Measurements from ENCODE around the gene TMEM259.
A peak's percentile ranks its signal among the peaks of the same experiment; 100 is the strongest.

Gene TMEM259

DNA sequence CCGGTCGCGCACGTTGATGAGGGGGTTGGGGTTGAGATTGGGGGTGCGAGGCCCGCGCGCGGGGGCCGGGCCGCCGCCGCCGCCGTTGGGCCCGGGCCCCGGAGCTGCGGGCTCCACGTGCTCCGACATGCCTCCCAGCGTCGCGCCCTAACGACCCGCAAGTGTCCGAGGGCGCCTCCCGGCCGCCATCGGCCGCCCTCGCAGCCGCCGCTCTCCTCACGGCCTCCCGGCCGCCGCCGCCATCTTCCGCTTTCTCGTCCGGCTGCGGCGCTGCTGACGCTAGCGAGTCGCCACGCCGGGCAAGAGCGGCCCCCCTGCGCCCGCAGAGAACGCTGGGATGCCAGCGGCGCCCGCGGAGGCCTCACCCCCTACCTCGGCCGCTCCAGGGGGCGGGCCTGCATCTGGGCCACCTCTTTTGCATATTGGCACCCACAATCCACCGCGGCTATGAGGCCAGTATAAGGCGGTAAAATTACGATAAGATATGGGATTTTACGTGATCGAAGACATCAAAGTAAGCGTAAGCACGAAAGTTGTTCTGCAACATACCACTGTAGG is at the start of gene TMEM259:
TSS of gene TMEM259 (minus strand) at position 256 of the 558 bp plus-strand sequence. CDS start at position 129, 127 bp downstream.
- DNase-seq, result peak; percentile 99

DNA sequence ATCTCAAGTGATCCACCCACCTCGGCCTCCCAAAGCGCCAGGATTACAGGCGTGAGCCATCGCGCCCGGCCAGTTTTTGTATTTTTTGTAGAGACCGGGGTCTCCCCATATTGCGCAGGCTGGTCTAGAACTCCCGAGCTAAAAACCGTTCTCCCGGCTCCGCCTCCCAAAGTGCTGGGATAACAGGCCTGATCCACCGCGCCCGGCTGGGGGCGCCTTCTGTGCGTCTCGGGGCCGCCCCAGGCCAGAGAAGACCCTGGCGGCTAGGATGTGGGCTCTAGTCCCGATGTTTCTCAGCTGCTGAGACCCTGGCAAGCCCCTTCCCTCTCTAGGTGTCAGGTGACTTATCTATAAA is 49.6 kb upstream of the TMEM259 start:
- no peak for DNase-seq

DNA sequence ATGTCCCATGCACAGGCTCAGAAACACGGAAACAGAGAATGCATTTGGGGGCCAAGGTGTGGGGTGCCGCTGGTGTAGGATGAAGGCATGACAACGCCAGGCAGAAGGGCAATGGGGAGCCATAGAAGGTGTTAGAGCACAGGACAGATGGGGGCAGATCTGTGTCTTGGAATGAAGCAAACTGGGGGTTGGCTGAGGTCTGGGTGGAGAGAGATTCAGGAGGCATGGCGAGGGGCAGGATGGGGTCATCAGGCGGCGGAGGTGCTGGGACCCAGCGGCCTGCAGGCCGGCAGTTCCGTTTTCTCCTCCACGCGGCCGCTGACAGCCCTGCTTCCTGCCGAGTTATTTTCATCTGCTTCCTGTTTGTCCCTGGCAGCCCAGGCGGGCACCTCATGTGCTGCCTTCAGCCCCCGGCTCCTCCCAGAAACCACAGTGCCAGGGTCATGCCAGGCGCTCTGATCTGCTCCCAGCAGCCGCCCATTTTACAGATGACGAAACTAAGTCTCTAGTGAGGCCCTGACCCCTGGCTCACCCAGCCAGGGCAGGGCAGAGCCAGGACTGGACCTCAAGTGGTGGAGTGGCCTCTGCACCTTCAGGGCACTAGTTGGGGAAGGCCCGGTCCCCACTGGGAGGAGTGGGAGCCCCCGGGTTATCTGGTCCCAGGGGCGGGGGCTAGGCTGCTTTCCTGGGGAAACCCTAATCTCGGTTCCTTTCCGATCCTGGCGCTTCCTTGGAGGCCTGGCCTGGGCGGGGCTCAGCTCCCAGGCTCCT is 48.3 kb upstream of the TMEM259 start:
- peak; percentile 37 for DNase-seq

DNA sequence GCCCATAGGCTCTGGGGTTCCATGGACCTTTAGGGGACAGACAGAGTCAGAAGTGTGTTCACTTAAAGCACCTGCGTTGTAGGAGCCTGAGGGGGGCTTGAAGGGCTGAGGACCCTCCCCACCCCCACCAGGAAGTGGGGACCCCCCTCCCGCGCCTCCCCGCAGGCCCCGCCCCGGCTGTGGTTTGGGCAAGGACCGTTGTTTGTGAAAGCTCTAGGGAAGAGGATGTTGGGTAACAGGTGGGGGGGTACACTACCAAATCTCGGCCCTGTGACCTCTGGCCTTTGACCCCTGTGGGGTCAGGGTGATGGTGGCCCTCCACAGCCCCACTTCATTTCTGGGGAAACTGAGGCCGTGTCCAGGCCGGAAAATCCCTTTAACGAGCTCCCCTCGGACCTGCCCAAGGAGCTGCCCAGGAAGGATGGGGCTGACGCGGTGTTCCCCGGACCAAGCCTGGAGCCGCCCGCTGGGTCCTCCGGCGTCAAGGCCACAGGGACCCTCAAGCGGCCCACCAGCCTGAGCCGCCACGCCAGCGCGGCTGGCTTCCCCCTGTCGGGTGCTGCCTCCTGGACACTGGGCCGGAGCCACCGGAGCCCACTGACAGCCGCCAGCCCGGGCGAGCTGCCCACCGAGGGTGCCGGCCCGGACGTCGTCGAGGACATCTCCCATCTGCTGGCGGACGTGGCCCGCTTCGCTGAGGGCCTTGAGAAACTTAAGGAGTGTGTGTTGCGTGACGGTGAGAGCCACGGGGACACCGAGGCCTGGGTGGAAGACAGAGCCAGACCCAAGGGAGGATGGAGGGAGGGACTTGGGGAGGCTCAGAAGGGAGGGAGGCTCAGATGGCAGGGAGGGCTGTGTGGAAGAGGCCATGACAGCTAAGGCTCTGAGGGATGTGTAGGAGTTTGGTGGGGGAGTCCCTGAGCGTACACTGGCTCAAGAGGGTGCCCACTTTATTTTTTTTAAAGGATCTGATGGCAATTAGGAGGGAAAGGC is 47.4 kb upstream of the TMEM259 start:
- DNase-seq, result no peak

DNA sequence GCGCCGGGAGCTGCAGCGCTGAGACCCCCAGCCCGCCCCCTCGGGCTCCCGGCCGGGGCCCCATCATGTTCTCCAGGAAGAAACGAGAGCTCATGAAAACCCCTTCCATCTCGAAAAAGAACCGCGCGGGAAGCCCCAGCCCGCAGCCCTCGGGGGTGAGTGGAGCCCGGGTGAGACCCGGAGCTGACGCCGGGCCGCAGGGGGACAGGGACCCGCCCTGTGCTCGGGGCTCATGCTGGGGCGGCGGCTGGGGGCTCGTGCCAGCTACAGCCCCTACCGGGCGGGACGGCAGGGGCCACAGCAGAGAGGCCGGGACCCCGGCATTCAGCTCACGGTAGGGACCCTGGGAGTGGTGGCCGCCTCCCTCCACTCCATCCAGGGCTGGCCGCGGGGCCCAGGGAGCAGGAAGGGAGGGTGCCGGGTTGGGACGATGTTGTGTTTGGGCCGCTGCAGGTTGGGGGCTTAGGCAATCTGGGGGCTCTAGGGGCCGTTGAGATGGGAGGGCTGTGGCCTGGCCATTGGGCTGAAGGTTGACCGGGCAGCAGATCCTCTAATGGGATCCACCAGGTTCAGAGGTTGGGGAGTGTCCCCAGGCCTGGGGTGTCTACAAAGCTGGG is 46.5 kb upstream of the TMEM259 start:
- no peak for DNase-seq

DNA sequence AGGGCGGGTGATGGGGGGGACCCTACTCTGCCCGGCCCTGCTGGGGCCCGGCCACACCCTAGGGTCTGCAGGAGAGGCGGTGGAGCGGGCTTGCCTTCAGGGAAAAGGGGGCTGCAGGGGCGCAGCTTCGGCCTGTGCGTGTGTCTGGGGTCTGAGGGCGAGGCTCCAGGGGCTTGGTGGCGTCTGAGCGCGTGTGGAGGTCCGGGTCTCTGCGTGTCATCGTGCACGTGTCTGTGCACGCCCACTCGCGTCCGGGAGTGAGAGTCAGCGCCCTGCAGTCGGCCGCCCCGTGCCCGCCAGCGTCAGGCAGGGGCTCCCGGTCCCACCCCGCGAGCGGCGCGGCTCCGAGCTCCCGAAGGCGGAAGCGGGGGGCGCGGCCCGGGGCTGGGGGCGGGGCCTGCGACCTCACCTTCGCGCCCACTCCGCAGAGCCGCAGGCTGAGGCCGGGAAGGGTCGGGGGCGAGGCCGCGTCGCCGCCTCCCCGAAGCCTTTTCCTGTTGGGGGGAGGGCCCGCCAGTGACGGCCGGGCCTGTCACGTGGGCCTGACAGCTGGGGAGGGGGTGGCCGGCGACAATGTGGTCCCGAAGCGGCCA is 45.9 kb upstream of the TMEM259 start, which contains the start of gene ARHGAP45:
TSS of gene ARHGAP45 (plus strand) at position 420 of the 593 bp plus-strand sequence. CDS start 239 bp downstream, outside the sequence.
- DNase-seq, result no peak

DNA sequence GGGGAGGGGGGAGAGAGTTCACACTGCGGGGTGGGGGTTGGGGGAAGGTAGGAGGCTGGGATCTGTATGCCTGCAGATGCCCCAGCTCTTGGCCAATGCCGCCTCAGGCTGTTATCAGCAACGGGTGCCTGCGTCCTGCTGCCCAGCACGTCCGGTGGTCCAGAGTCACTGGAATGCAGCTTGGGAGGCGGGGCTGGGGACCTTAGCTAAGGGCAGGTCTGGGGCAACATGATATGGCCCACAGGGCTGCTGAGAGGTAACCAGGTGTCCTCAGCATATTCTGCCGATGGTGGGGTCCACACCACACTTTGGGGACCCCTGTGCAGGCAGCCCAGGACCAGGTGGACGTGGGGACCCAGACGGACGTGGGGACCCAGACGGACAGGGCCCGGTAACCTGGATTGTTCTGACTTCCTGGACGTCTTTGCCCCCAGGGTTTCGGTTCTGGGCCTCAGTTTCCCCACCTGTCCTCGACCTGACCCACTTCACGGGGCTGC is 45.4 kb upstream of the TMEM259 start:
- no peak for DNase-seq

DNA sequence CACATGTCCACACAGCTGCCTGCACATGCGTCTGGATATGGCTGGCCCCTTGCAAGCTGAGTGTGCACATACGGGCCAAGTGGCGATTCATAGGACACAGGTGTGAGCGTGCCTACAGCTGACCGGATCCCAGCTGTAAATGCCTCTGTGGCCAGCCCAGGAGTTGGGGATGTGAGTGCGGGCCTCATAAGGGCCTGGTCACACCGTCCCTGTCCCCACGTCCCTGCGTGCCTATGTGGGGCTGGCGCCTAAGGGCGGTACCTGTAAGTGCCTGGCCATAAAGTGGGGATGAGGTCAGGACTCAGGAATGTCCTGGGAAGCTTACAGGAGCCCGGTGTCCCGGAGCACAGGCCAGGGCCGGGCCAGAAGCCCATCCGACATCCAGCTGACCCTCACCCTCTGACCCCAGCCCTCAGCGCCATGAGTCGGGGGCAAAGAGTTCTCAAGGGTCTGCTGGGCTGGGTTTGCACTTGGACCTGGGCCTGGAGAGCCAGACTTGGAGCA is 44.7 kb upstream of the TMEM259 start:
- no peak for DNase-seq

DNA sequence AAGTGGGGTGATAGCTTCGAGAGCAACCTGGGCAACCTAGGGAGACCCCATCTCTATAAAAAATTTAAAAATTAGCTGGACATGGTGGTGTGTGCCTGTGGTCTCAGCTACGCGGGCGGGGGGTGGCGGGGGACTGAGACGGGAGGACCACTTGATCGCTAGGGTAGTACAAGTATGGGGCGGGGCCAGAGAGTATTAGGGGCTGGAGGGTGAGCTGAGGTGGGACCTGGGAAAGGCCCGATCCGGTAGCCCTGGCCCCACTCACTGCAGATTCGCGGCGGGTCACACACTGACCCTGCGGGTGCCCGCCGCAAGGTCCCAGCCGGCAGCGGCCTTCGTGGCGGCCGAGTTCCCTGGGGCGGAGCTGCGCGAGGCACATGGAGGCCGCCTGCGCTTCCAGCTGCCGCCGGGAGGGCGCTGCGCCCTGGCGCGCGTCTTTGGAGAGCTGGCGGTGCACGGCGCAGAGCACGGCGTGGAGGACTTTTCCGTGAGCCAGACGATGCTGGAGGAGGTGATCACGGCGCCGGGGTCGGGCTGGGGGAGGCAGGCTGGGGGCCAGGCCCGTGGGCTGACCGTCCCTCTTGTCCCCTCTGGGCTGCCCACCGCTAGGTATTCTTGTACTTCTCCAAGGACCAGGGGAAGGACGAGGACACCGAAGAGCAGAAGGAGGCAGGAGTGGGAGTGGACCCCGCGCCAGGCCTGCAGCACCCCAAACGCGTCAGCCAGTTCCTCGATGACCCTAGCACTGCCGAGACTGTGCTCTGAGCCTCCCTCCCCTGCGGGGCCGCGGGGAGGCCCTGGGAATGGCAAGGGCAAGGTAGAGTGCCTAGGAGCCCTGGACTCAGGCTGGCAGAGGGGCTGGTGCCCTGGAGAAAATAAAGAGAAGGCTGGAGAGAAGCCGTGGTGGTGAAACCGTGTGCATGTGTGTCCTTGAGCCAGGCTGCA is 44.0 kb upstream of the TMEM259 start:
- DNase-seq, result no peak

DNA sequence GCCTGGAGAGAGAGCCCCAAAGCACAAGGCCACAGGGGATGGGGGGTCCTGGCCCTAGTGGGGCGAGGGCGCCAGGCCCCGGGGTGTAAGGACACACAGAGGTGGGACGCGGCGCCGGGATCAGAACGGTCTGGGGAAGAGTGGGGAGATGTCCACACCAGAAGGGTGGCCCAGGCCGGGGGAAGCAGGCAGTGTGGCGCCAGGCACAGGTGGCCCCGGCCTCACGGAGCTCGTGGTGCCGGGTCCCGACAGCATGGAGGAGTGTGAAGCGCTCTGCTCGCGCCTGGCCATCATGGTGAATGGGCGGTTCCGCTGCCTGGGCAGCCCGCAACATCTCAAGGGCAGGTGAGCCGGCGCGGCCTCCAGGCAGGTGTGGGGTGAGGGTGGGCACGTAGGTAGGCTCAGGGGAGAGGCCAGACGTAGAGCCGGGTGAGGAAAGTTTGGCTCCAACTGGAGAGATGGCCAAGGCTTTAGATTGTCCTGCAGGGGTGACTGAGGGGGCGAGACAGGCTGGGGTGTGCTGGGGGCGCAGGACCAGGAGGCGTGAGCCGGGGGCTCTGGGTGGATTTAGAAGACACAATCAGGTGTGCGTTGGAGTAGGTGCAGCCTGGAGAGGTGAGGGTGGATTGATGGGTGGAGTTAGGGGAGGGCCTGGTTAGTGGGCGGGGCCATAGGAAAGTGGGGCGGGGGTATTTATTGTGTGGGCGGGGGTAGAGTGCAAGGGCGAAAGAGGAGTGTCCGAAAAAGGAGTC is 43.2 kb upstream of the TMEM259 start:
- no peak for DNase-seq

DNA sequence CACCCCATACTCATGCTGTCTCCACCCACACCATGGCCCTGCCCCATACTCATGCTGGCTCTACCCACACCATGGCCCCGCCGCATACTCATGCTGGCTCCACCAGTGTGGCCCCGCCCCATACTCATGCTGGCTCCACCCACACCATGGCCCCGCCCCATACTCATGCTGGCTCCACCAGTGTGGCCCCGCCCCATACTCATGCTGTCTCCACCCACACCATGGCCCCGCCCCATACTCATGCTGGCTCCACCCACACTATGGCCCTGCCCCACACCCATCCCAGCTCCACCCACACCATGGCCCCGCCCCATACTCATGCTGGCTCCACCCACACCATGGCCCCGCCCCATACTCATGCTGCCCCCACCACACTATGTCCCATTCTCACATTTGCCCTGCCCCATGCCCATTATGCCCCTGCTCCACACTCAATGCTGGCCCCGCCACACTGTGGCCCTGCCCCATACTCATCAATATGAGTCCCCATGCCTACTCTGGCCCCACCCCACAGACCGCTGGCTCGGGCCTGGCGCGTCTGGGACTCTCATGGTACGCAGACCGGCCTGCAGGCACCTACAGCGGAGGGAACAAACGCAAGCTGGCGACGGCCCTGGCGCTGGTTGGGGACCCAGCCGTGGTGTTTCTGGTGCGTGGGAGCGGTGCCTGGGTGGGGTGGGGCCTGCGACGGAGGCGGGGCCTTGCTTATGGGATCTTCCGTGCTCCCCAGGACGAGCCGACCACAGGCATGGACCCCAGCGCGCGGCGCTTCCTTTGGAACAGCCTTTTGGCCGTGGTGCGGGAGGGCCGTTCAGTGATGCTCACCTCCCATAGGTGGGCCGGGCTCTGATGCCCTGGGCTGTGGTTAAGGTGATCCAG is 42.3 kb upstream of the TMEM259 start:
- no peak for DNase-seq

DNA sequence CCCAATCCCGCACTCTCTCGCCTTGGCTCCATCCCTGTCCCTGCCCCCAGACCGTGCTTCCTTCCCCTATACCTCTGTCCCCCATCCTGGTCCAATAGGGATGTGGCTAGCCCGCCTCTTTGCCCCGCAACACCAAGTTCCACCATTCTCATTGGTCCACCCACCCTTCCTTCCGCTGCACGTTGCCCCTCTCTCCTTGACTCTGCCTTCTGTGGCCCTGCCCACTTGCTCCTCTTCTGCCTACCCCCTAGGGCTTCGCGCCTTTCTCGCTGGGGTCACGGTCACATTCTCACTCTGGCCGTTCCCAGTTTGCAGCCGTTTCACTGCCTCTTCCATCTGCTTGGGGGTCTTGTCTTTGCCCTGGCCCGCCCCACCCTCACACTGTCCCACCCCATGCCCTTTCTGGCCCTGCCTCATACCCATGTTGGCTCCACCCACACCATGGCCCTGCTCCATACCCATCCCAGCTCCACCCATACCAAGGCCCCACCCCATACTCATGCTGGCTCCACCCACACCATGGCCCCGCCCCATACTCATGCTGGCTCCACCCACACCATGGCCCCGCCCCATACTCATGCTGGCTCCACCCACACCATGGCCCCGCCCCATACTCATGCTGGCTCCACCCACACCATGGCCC is 41.6 kb upstream of the TMEM259 start:
- DNase-seq, result no peak

DNA sequence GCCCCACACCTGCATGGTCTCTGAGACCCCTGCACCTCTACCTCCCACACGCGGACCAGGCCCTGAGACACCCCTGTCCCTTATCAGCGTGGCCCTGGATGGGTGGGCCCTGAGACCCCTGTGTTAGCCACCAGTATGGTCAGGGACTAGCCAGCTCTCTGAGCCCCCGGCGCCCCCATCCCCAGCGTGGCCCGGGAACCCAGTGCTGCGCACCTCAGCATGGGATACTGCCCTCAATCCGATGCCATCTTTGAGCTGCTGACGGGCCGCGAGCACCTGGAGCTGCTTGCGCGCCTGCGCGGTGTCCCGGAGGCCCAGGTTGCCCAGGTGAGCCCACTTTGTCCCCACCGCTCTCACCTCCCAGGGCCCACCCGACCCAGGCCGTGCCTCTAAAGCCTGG is 41.1 kb upstream of the TMEM259 start:
- DNase-seq, result no peak

DNA sequence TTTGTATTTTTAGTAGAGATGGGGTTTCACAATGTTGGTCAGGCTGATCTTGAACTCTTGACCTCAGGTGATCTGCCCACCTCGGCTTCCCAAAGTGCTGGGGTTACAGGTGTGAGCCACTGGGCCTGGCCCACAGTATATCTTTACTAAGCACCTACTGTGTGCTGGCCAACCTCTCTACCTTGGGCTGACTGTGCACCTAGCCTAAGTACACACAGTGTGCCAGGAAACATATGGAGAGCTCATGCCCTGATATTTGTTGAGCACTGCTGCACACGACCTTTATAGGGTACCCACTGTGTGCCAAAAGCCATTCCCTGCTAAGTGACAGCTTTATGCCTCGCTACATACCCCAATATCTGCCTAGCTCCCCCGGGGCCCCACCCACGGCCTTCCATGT is 39.8 kb upstream of the TMEM259 start:
- DNase-seq, result no peak

DNA sequence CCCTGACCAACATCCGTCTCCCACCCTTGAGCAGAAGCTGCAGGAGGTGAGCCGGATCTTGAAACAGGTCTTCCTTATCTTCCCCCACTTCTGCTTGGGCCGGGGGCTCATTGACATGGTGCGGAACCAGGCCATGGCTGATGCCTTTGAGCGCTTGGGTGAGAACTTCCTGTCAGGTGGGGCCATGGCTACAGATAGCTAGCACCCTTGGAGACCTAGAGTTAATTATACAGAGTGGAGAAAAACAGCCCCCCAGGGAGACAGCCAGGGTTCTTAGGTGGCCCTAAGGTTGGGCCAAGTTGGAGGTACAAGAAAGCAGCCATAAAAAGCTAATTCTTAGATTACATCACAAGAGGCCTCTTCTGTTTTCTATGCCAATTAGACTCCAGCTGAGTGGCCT is 37.2 kb upstream of the TMEM259 start:
- DNase-seq, result no peak

DNA sequence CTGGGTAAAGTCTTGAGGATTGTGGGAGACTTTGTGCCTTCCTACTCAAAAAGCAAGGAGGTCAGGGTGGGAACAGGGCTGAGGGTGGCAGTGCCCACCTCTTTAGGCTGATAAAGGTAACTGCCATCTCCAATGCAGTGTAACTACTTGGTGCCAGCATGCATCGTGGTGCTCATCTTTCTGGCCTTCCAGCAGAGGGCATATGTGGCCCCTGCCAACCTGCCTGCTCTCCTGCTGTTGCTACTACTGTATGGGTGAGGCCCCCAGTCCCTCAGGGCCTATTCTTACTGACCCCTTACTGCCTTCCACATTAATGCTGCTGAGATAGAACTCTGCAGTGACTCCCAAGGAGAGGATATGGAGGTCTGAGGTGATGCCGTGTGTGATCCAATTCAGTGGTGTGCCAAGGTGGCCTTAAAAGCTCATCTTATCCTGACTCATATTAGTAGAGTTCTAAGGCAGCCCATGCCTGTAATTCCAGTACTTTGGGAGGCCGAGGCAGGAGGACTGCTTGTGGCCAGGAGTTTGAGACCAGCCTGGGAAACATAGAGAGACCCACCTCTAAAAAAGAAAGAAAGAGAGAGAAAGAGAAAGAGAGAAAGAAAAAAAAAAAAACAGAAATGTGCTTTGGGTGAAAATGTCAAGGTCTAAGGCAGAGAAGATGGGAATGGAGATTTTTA is 36.4 kb upstream of the TMEM259 start:
- no peak for DNase-seq

DNA sequence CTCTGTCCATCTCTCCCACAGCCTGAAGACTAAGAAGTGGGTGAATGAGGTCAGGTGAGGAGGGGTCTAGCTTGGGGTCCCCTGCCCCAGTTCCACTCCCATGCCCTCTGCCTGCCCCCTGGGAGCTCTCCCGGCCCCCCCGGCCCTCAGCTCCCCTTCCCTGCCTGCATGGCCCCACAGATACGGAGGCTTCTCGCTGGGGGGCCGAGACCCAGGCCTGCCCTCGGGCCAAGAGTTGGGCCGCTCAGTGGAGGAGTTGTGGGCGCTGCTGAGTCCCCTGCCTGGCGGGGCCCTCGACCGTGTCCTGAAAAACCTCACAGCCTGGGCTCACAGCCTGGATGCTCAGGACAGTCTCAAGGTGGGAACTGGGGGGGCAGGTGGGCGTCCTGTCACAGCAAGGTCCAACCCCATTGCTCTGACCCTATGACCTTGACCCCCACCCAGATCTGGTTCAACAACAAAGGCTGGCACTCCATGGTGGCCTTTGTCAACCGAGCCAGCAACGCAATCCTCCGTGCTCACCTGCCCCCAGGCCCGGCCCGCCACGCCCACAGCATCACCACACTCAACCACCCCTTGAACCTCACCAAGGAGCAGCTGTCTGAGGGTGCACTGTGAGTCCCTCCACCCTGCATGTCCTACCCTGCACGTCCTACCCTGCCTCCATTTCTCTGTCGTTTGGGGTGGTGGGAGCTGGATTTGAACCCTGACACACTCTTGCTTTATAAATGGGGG is 35.1 kb upstream of the TMEM259 start:
- DNase-seq, result no peak

Measured in midbrain (tissue), 1 donor.